GM19035 (cell line): ENCODE results near the gene RNF220.
"Not testable (repeated sequence)": the region's sequence is repeated elsewhere in the genome, so short reads cannot be mapped to it uniquely, and the experiment has no call there.

Experiments used
- ATAC-seq: cut with Tn5 transposase; IDR thresholded peaks from one replicate; pipeline ENCODE4 v1.9.1; 2021; ENCODE audit not compliant: unreplicated experiment

RNF220 gene

DNA sequence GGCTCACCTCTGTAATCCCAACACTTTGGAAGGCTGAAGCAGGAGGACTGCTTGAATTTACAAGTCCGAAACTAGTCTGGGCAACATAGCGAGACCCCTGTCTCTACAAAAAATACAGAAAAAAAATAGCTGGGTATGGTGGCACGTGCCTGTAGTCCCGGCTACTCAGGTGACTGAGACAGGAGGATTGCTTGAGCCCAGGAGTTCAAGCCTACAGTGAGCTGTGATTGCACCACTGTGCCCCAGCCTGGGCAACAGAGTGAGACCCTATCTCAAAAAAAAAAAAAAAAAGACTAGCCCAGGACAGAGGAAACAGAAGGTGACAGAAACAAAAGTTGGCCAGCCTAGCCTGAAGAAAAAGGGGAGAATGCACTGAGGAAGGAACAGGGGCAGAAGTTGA, 290.6 kb downstream of the RNF220 start:
- no peak for ATAC-seq

DNA sequence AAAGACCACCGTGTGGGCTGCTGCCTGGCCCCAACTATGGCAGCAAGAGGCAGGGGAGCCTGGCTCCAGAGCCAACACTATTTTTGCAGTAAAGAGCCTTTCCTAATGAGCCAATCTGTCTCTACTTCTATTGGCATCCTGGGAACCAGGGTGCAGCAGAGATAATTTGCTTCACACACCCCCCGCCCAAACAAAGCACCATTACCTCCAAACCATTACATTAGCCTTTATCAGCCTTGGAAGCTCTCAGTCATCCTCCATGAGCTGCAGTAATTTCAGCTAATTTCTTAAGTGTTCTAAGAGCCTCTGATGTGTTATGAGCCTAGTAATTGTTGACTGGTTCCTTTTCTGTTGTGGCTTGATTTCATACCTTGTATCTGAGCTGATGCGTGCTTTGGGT, 291.0 kb downstream of the RNF220 start:
- ATAC-seq: no peak

DNA sequence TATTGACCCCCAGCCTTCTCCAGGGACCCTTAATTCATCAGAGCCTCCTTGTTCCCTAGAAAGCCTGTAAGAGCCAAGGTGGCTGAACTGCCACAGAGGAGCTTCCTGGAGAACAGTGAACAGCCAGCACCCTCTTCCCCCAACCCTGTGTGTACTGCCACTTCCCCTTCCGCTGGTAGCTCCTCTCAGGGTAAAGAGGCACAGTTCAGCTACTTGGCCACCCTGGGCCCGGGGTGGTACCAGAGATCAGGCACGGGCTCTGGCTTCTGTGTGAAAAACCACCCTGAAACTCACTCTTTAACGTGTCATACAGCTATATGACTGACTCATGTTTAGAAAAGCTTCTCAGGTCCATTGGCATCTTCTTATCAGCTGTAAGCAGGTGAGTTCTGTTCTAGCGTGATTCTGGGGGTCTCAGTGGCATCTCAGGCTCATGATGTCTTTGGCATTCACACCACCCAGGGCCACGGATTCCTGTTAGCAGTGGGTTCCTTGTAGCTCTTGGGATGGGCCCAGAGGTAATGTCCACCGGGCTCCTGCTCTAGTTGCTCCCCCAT, 291.8 kb downstream of the RNF220 start:
- no peak for ATAC-seq

DNA sequence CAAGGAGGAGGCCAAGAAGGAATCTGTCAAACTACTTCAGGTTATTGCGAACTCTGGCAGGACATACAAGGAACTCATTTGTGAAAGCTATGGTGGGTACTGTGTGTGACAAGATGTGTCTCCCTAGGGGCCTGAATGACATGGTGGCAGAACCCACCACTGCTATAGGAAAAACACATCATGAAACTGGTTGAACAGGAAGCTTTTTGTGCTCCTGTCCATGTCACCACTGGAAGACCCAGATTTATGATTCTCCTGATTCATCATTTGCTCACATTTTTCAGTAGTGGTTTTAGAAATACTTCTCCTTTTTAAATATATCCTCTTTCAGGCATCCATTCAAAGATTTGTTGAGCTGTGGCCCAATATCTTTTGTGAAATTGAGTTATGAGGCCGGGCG, 293.1 kb downstream of the RNF220 start:
- ATAC-seq: no peak

DNA sequence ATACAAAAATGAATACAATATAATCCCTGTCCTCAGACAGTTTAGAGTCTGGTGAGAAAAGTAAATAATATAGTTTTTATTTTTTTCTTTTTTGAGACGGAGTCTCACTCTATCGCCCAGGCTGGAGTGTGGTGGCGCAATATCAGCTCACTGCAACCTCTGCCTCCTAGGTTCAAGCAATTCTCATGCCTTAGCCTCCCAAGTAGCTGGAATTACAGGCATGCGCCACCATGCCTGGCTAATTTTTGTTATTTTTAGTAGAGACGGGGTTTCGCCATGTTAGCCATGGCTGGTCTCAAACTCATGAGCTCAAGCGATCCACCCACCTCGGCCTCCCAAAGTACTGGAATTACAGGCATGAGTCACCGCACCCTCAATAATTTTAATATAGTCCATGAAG, 294.3 kb downstream of the RNF220 start:
- ATAC-seq: not testable (repeated sequence)

DNA sequence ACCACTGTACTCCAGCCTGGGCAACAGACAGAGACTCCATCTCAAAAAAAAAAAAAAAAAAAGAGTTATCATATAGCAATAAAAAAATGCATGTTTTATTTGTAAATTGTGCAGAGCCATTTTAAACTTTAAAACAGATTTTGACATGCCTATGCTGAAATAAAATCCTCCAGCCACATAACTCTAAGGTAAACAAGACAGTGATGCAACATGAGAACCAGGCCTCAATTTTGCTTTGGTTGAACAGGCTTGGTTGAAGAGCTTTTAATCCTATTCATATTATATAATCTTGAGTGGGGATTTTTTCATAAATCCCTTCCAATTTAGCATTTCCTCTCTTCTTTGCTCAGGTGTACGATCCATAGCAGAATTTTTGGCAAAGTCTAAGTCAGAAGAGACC, 295.5 kb downstream of the RNF220 start:
- no peak for ATAC-seq

DNA sequence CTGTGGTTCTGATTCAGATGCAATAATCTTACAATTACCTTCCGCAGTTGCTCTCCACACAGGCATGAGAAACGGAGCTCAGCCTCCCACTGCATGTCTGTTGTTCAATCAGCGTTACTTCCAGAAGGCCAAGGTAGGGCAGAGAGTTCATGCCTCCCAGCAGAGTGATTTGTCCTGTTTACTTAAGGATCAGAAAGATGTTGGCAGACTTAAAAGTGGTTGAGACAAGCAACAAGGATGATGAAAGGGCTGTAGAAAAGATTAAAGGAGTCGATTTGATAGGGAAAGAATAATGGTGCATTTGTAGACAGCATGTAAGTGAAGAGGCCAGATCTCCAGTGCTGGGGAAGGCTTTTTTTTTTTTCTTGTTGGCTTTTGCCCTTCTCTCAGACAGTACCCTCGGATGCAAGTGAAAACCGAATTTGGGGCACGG, 296.1 kb downstream of the RNF220 start:
- ATAC-seq: no peak
